ENCODE results near the gene HMCN2. TPM values are rescaled to one million over a fixed set of nuclear protein-coding genes. Genes with fewer than 3 reads are reported as not detected.

Gene HMCN2
- total RNA-seq, 1 experiment from 2014 or later: 1.6 TPM

GRCh38 chr9:130260816-130261765 lies 4.5 kb upstream of the HMCN2 start:
- Histone ChIP-seq H3K27ac (no peak overlapping the region), H3K27me3 (ENCODE audit: insufficient read depth, low read depth) (peaks cover 66% of the 10 kb centered on the region), H2AFZ (no peak overlapping the region), H3F3A (ENCODE audit: insufficient read depth, low read depth) (no peaks in the 10 kb centered on the region), H3K4me1 (replicated peaks; ENCODE audit: insufficient read depth) (no peaks in the 10 kb centered on the region), H3K79me2 (ENCODE audit: low read depth) (no peaks in the 10 kb centered on the region), H4K20me1 (ENCODE audit: insufficient read depth) (no peaks in the 10 kb centered on the region), H3K9me3 (ENCODE audit: insufficient read depth, low read depth) (no peaks in the 10 kb centered on the region), H3K4me3 (no peak overlapping the region), H3K36me3 (ENCODE audit: low read depth) (no peaks in the 10 kb centered on the region), H3K4me2 (no peak overlapping the region), H3K9me2 (ENCODE audit: insufficient read depth) (no peaks in the 10 kb centered on the region)
- DNase-seq: no peak
- no peak for TF ChIP-seq CTCF (conservative IDR thresholded peaks at IDR 0.05)
- no peak for TF ChIP-seq EZH2 (IDR thresholded peaks at IDR 0.05; ENCODE audit: low read depth)
- intact Hi-C loops (cut with micrococcal nuclease; ENCODE audit: unreplicated experiment): no loop called here
- POLR2A ChIA-PET (ENCODE audit: unreplicated experiment): no interaction called here
- no TSS peak for BruUV-seq (replicated peaks)
- CTCF ChIA-PET: no interaction called here

GRCh38 chr9:130262061-130262745 lies 3.4 kb upstream of the HMCN2 start:
- CTCF ChIA-PET: no interaction called here
- BruUV-seq (replicated peaks): no TSS peak
- POLR2A ChIA-PET (ENCODE audit: unreplicated experiment): no interaction called here

GRCh38 chr9:130262771-130263170 lies 2.8 kb upstream of the HMCN2 start:
- H3K4me2 ChIP-seq: no peak overlapping the region
- no peaks in the 10 kb centered on the region for H3K9me3 ChIP-seq (ENCODE audit: insufficient read depth, low read depth)
- TF ChIP-seq CTCF (conservative IDR thresholded peaks at IDR 0.05) (no peak), EZH2 (IDR thresholded peaks at IDR 0.05; ENCODE audit: low read depth) (no peak)
- no peaks in the 10 kb centered on the region for H3K9me2 ChIP-seq (ENCODE audit: insufficient read depth)
- H3K4me3 ChIP-seq: no peak overlapping the region
- H3K36me3 ChIP-seq (ENCODE audit: low read depth): no peaks in the 10 kb centered on the region
- CTCF ChIA-PET: interaction anchor here (1.2 kb wide), 1 partner anchor 13 kb away, joined by 4 read pairs; no protein-coding TSS in a partner anchor
- DNase-seq: no peak
- H3F3A ChIP-seq (ENCODE audit: insufficient read depth, low read depth): no peaks in the 10 kb centered on the region
- no TSS peak for BruUV-seq (replicated peaks)
- no peaks in the 10 kb centered on the region for H3K4me1 ChIP-seq (replicated peaks; ENCODE audit: insufficient read depth)
- intact Hi-C loops (cut with micrococcal nuclease; ENCODE audit: unreplicated experiment): no loop called here
- no peaks in the 10 kb centered on the region for H3K79me2 ChIP-seq (ENCODE audit: low read depth)
- POLR2A ChIA-PET (ENCODE audit: unreplicated experiment): no interaction called here
- no peaks in the 10 kb centered on the region for H4K20me1 ChIP-seq (ENCODE audit: insufficient read depth)
- no peak overlapping the region for H2AFZ ChIP-seq
- peaks cover 68% of the 10 kb centered on the region for H3K27me3 ChIP-seq (ENCODE audit: insufficient read depth, low read depth)
- no peak overlapping the region for H3K27ac ChIP-seq

More at GRCh38 chr9:130262061-130262745, 3.4 kb upstream of the HMCN2 start:
- Histone ChIP-seq H3K36me3 (ENCODE audit: low read depth) (no peaks in the 10 kb centered on the region), H4K20me1 (ENCODE audit: insufficient read depth) (no peaks in the 10 kb centered on the region), H3K9me3 (ENCODE audit: insufficient read depth, low read depth) (no peaks in the 10 kb centered on the region), H3K4me1 (replicated peaks; ENCODE audit: insufficient read depth) (no peaks in the 10 kb centered on the region), H3K9me2 (ENCODE audit: insufficient read depth) (no peaks in the 10 kb centered on the region), H3F3A (ENCODE audit: insufficient read depth, low read depth) (no peaks in the 10 kb centered on the region), H2AFZ (no peak overlapping the region), H3K27me3 (ENCODE audit: insufficient read depth, low read depth) (peaks cover 71% of the 10 kb centered on the region), H3K27ac (no peak overlapping the region), H3K4me2 (no peak overlapping the region), H3K4me3 (no peak overlapping the region), H3K79me2 (ENCODE audit: low read depth) (no peaks in the 10 kb centered on the region)
- intact Hi-C loops (cut with micrococcal nuclease; ENCODE audit: unreplicated experiment): no loop called here
- DNase-seq: no peak
- TF ChIP-seq CTCF (conservative IDR thresholded peaks at IDR 0.05): no peak
- TF ChIP-seq EZH2 (IDR thresholded peaks at IDR 0.05; ENCODE audit: low read depth): no peak
